HL-60 (cell line): ENCODE results near the gene PCGF2.
"Not testable (repeated sequence)": the region's sequence is repeated elsewhere in the genome, so short reads cannot be mapped to it uniquely, and the experiment has no call there.

Source experiments
- DNase-seq, 2 experiments: peaks; one replicate each; pipeline ENCODE4 v3.0.0-alpha.2; 2010 to 2020; ENCODE audit warnings: low read depth in 1 of 2, low spot score in 1 of 2
- H3K27ac ChIP-seq: fragments of 250-450 bp; sonication (Bioruptor Pico); replicated peaks from 2 replicates; pipeline ENCODE4 v1.5.1; 2020; ENCODE audit warnings: mild to moderate bottlenecking, moderate library complexity
- H3K27me3 ChIP-seq: fragments of 250-450 bp; sonication (Bioruptor Pico); 2 replicates; pipeline ENCODE4 v1.5.1; 2021; ENCODE audit warnings: mild to moderate bottlenecking, moderate library complexity; ENCODE audit not compliant: insufficient read depth, poor library complexity, severe bottlenecking
- H3K4me3 ChIP-seq: replicated peaks from 2 replicates; pipeline ENCODE4 v1.5.1; 2011; ENCODE audit warnings: mild to moderate bottlenecking, control low read depth, low read length; ENCODE audit not compliant: insufficient read depth
- CTCF ChIP-seq: IDR thresholded peaks from one replicate; pipeline ENCODE4 v1.5.1; 2011; ENCODE audit warnings: low read length, control low read depth, inconsistent platforms; ENCODE audit not compliant: insufficient read depth
- GABPA ChIP-seq: IDR thresholded peaks from 2 replicates; pipeline ENCODE4 v1.6.1; 2012; ENCODE audit warnings: low read depth
- POLR2AphosphoS5 ChIP-seq: IDR thresholded peaks from 2 replicates; pipeline ENCODE4 v1.6.1; 2012; ENCODE audit warnings: low read depth
- SPI1 ChIP-seq: IDR thresholded peaks from 2 replicates; pipeline ENCODE4 v1.6.1; 2012; ENCODE audit warnings: low read depth, mild to moderate bottlenecking, borderline replicate concordance
- TF ChIP-seq, protein P1 (sequence below): IDR thresholded peaks from 2 replicates; pipeline ENCODE4 v1.6.1; 2012; ENCODE audit warnings: low read depth; ENCODE audit not compliant: insufficient replicate concordance

Gene PCGF2

GRCh38 chr17:38796451-38797157, 48.5 kb upstream of the PCGF2 start:
- Histone ChIP-seq H3K4me3 (no peak overlapping the region), H3K27ac (no peak overlapping the region)
- TF ChIP-seq CTCF (no peak), SPI1 (no peak), GABPA (no peak), POLR2AphosphoS5 (no peak)
- TF ChIP-seq, protein P1, sequence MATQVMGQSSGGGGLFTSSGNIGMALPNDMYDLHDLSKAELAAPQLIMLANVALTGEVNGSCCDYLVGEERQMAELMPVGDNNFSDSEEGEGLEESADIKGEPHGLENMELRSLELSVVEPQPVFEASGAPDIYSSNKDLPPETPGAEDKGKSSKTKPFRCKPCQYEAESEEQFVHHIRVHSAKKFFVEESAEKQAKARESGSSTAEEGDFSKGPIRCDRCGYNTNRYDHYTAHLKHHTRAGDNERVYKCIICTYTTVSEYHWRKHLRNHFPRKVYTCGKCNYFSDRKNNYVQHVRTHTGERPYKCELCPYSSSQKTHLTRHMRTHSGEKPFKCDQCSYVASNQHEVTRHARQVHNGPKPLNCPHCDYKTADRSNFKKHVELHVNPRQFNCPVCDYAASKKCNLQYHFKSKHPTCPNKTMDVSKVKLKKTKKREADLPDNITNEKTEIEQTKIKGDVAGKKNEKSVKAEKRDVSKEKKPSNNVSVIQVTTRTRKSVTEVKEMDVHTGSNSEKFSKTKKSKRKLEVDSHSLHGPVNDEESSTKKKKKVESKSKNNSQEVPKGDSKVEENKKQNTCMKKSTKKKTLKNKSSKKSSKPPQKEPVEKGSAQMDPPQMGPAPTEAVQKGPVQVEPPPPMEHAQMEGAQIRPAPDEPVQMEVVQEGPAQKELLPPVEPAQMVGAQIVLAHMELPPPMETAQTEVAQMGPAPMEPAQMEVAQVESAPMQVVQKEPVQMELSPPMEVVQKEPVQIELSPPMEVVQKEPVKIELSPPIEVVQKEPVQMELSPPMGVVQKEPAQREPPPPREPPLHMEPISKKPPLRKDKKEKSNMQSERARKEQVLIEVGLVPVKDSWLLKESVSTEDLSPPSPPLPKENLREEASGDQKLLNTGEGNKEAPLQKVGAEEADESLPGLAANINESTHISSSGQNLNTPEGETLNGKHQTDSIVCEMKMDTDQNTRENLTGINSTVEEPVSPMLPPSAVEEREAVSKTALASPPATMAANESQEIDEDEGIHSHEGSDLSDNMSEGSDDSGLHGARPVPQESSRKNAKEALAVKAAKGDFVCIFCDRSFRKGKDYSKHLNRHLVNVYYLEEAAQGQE: no peak

DNA sequence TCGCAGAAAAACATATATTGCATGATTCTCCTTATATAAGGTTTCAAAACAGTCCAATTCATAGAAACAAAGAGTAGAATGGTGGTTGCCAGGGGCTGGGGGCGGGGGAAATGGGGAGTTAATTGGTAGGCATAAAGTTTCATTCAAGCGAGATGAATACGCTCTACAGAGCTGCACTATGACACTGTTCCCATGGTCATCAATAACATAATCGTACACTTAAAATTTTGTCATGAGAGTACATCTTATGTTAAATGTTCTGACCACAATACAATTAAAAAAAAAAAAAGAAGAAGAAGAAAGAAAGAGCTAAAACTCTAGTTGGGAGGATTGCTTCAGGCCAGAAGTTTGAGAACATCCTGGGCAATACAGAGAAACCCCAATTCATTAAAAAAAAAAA, 46.1 kb upstream of the PCGF2 start:
- H3K4me3 ChIP-seq: no peak overlapping the region
- no peaks in the 10 kb centered on the region for H3K27me3 ChIP-seq
- no peak for TF ChIP-seq SPI1
- TF ChIP-seq GABPA: no peak
- no peak for DNase-seq
- no peak overlapping the region for H3K27ac ChIP-seq

More at GRCh38 chr17:38796451-38797157, 48.5 kb upstream of the PCGF2 start:
- H3K27me3 ChIP-seq: no peaks in the 10 kb centered on the region
- DNase-seq: no peak

- DNase-seq: no peak
- H3K27ac ChIP-seq: no peak overlapping the region
- no peak overlapping the region for H3K4me3 ChIP-seq
- TF ChIP-seq CTCF (no peak), GABPA (no peak), SPI1 (no peak), POLR2AphosphoS5 (no peak)
- TF ChIP-seq, protein P1: no peak
- no peaks in the 10 kb centered on the region for H3K27me3 ChIP-seq
Measured at GRCh38 chr17:38791162-38791561, 43.0 kb upstream of the PCGF2 start.

- H3K27ac ChIP-seq, H3K4me3 ChIP-seq, H3K27me3 ChIP-seq, DNase-seq: not testable (repeated sequence)
Measured at GRCh38 chr17:38790148-38790707, 42.1 kb upstream of the PCGF2 start.

DNA sequence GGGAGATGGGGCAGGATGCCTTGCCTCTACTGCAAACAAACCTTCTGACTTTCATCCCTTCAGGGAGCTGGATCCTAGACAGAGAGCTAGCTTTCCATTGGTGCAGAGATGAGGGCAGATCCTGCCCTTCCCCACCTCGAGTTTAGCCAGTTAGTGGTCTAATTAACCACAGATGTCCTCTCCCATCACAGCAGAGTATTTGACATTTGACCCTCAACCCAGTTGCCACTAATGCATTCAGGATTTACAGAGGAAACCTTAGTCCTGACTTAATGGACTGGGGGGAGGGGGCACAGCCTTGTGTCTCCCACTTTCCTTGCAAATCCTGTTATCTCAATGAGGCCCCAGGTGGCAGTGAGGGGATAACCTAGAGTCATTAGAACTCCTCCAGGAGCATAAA, 41.0 kb upstream of the PCGF2 start:
- Histone ChIP-seq H3K4me3 (no peak overlapping the region), H3K27ac (no peak overlapping the region), H3K27me3 (no peaks in the 10 kb centered on the region)
- no peak for DNase-seq
- TF ChIP-seq, protein P1: no peak
- no peak for TF ChIP-seq CTCF
- TF ChIP-seq POLR2AphosphoS5: no peak
- TF ChIP-seq SPI1: no peak
- TF ChIP-seq GABPA: no peak

GRCh38 chr17:38787999-38788398, 39.9 kb upstream of the PCGF2 start:
- not testable (repeated sequence) for H3K27ac ChIP-seq, H3K27me3 ChIP-seq, DNase-seq, H3K4me3 ChIP-seq
